ENCODE data around the gene PDCD6IP. TPM values are rescaled to one million over a fixed set of nuclear protein-coding genes. Genes with fewer than 3 reads are reported as not detected.
"Not testable (repeated sequence)": the region's sequence is repeated elsewhere in the genome, so short reads cannot be mapped to it uniquely, and the experiment has no call there.

The PDCD6IP gene
- total and polyA plus RNA-seq, 8 donors = 15.1 to 130 (median 79.0) TPM

- DNase-seq (no peak), FAIRE-seq (no peak), ATAC-seq (no peak)
- H3K9me3 ChIP-seq = no peaks in the 10 kb centered on the region
- no peaks in the 10 kb centered on the region for H3K36me3 ChIP-seq
- no peaks in the 10 kb centered on the region for H3K4me1 ChIP-seq
- intact Hi-C loops (cut with DNase I) = no loop called here
- H3K27ac ChIP-seq = no peak overlapping the region
- TF ChIP-seq CTCF (IDR thresholded peaks at IDR 0.05) = no peak
- H3K4me3 ChIP-seq = no peak overlapping the region
- H3K27me3 ChIP-seq = no peaks in the 10 kb centered on the region
- 63 to 76% methylated on average over 2 of the region's 2 CpGs for WGBS, 2 donors
Observed at GRCh38 chr3:33773637-33774036, 24.8 kb upstream of the PDCD6IP start.

GRCh38 chr3:33775363-33775762, 23.1 kb upstream of the PDCD6IP start:
- no peak overlapping the region for H3K4me3 ChIP-seq
- H3K27me3 ChIP-seq = no peaks in the 10 kb centered on the region
- no peak for TF ChIP-seq CTCF (IDR thresholded peaks at IDR 0.05)
- H3K4me1 ChIP-seq = no peaks in the 10 kb centered on the region
- H3K9me3 ChIP-seq = no peaks in the 10 kb centered on the region
- 82 to 92% methylated on average over 3 of the region's 3 CpGs for WGBS, 2 donors
- ATAC-seq = no peak
- DNase-seq = no peak
- H3K27ac ChIP-seq = no peak overlapping the region
- H3K36me3 ChIP-seq = no peaks in the 10 kb centered on the region
- FAIRE-seq = no peak
- intact Hi-C loops (cut with DNase I) = no loop called here

- Histone ChIP-seq H3K27me3 (no peaks in the 10 kb centered on the region), H3K27ac (no peak overlapping the region), H3K36me3 (no peaks in the 10 kb centered on the region), H3K4me3 (no peak overlapping the region), H3K9me3 (no peaks in the 10 kb centered on the region), H3K4me1 (no peaks in the 10 kb centered on the region)
- intact Hi-C loops (cut with DNase I) = no loop called here
- 91 to 97% methylated on average over 3 of the region's 3 CpGs for WGBS, 2 donors
- no peak for TF ChIP-seq CTCF (IDR thresholded peaks at IDR 0.05)
- ATAC-seq (no peak), FAIRE-seq (no peak), DNase-seq (no peak)
Observed at GRCh38 chr3:33777996-33778395, 20.4 kb upstream of the PDCD6IP start.

GRCh38 chr3:33779751-33780150, 18.7 kb upstream of the PDCD6IP start:
- no peak for TF ChIP-seq CTCF (IDR thresholded peaks at IDR 0.05)

GRCh38 chr3:33781413-33781812, 17.0 kb upstream of the PDCD6IP start:
- intact Hi-C loops (cut with DNase I); H3K27me3 ChIP-seq; H3K9me3 ChIP-seq; ATAC-seq; H3K4me1 ChIP-seq; H3K4me3 ChIP-seq; H3K36me3 ChIP-seq; FAIRE-seq; H3K27ac ChIP-seq; DNase-seq: not testable (repeated sequence)
- WGBS, 2 donors = 92 to 94% methylated on average over 6 of the region's 6 CpGs

More at GRCh38 chr3:33779751-33780150, 18.7 kb upstream of the PDCD6IP start:
- H3K27me3 ChIP-seq = no peaks in the 10 kb centered on the region
- intact Hi-C loops (cut with DNase I) = no loop called here
- DNase-seq (no peak), ATAC-seq (no peak), FAIRE-seq (no peak)
- H3K4me1 ChIP-seq = no peaks in the 10 kb centered on the region
- 47 to 51% methylated on average over 3 of the region's 3 CpGs for whole genome bisulfite sequencing, 2 donors
- H3K36me3 ChIP-seq = no peaks in the 10 kb centered on the region
- no peak overlapping the region for H3K4me3 ChIP-seq
- H3K9me3 ChIP-seq = no peaks in the 10 kb centered on the region
- H3K27ac ChIP-seq = no peak overlapping the region
